SH-SY5Y (cell line): ENCODE measurements around the gene RAB32.

ENCODE experiments used
- GATA2 ChIP-seq: IDR thresholded peaks from 2 replicates; pipeline ENCODE4 v1.6.1; 2011; ENCODE audit warnings: mild to moderate bottlenecking, low read depth, low read length
- GATA3 ChIP-seq: IDR thresholded peaks from 2 replicates; pipeline ENCODE4 v1.6.1; 2011; ENCODE audit warnings: low read depth, mild to moderate bottlenecking, low read length, moderate library complexity

- TF ChIP-seq GATA3 (no peak), GATA2 (no peak)
Measured at GRCh38 chr6:146551545-146551944, 7.9 kb downstream of the RAB32 start.
